ENCODE measurements around the gene VN1R4.

DNA sequence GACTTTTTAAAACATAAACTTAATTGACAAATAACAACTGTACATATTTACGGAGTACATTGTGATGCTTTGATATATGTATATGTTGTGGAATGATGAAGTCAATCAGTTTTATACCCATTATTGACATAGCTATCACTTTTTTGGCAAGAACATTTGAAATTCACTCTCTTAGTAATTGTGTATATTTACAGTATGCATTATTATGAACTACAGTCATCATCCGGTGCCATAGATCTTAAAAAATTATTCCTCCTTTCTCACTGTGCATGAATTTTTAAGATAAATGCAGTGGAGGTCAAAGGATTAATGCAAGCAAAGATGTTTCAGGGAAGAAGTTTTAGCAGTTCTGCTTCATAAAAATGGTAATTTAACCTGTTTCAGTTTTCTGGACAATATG, 8.0 kb upstream of the VN1R4 start:
- TF ChIP-seq CTCF (conservative IDR thresholded peaks at IDR 0.05; ENCODE audit: low read depth, low read length) (no peak), EZH2 (IDR thresholded peaks at IDR 0.05; ENCODE audit: low read length, unreplicated experiment) (no peak), EZH2phosphoT487 (IDR thresholded peaks at IDR 0.05; ENCODE audit: borderline replicate concordance, low read length) (no peak)
